HepG2 (cell line): Measurements from ENCODE around the gene TRAPPC4. TPM values are rescaled to one million over a fixed set of nuclear protein-coding genes. Genes with fewer than 3 reads are reported as not detected.

Source experiments
- ARNTL ChIP-seq: sonication (generic); formaldehyde crosslinking; IDR thresholded peaks from 2 replicates; pipeline ENCODE4 v1.4.0; 2020; ENCODE audit warnings: mild to moderate bottlenecking, missing genetic modification reagents
- CEBPG ChIP-seq: IDR thresholded peaks from 2 replicates; pipeline ENCODE4 v1.6.1; 2016
- GABPB1 ChIP-seq: IDR thresholded peaks from 2 replicates; pipeline ENCODE4 v1.6.1; 2016; ENCODE audit warnings: mild to moderate bottlenecking, missing genetic modification reagents, moderate library complexity, missing compliant biosample characterization
- GZF1 ChIP-seq: sonication (generic); formaldehyde crosslinking; IDR thresholded peaks from 2 replicates; pipeline ENCODE4 v1.5.1; 2020; ENCODE audit warnings: mild to moderate bottlenecking, missing genetic modification reagents
- MIER3 ChIP-seq: IDR thresholded peaks from 2 replicates; pipeline ENCODE4 v1.6.1; 2016; ENCODE audit warnings: missing compliant biosample characterization, borderline replicate concordance
- POLR2AphosphoS5 ChIP-seq: IDR thresholded peaks from 2 replicates; pipeline ENCODE4 v1.6.1; 2012; ENCODE audit warnings: low read depth, low read length
- SUZ12 ChIP-seq: fragments of 150-350 bp; IDR thresholded peaks from 2 replicates; pipeline ENCODE4 v1.6.1; 2014; ENCODE audit warnings: low read depth, low read length
- TFAP4 ChIP-seq: sonication (generic); IDR thresholded peaks from 2 replicates; pipeline ENCODE4 v1.6.1; 2016; ENCODE audit warnings: low read depth, borderline replicate concordance
- TP53 ChIP-seq: sonication (generic); formaldehyde crosslinking; conservative IDR thresholded peaks from 2 replicates; pipeline ENCODE4 v1.4.0; 2020; ENCODE audit warnings: missing genetic modification reagents
- ZBED4 ChIP-seq: sonication (generic); formaldehyde crosslinking; IDR thresholded peaks from 2 replicates; pipeline ENCODE4 v1.4.0; 2020; ENCODE audit warnings: missing genetic modification reagents, borderline replicate concordance
- ZBTB46 ChIP-seq: sonication (generic); formaldehyde crosslinking; IDR thresholded peaks from 2 replicates; pipeline ENCODE4 v1.4.0; 2020; ENCODE audit warnings: mild to moderate bottlenecking, missing genetic modification reagents, borderline replicate concordance
- ZNF224 ChIP-seq: sonication (generic); formaldehyde crosslinking; IDR thresholded peaks from 2 replicates; pipeline ENCODE4 v1.5.0; 2020; ENCODE audit warnings: mild to moderate bottlenecking, missing genetic modification reagents
- ZNF335 ChIP-seq: sonication (generic); formaldehyde crosslinking; IDR thresholded peaks from 2 replicates; pipeline ENCODE4 v1.4.0; 2020; ENCODE audit warnings: missing genetic modification reagents
- ZNF503 ChIP-seq: sonication (generic); formaldehyde crosslinking; IDR thresholded peaks from 2 replicates; pipeline ENCODE4 v1.4.0; 2020; ENCODE audit warnings: missing genetic modification reagents
- ZNF546 ChIP-seq: sonication (generic); formaldehyde crosslinking; conservative IDR thresholded peaks from 2 replicates; pipeline ENCODE4 v1.8.1; 2023; ENCODE audit warnings: mild to moderate bottlenecking, missing genetic modification reagents
- ZNF547 ChIP-seq: sonication (generic); formaldehyde crosslinking; IDR thresholded peaks from 2 replicates; pipeline ENCODE4 v1.5.1; 2020; ENCODE audit warnings: mild to moderate bottlenecking, missing genetic modification reagents
- ZNF674 ChIP-seq: sonication (generic); formaldehyde crosslinking; IDR thresholded peaks from 2 replicates; pipeline ENCODE4 v1.5.0; 2020; ENCODE audit warnings: low read depth, mild to moderate bottlenecking, missing genetic modification reagents
- ZNF691 ChIP-seq: sonication (generic); formaldehyde crosslinking; IDR thresholded peaks from 2 replicates; pipeline ENCODE4 v1.4.0; 2020; ENCODE audit warnings: missing genetic modification reagents, low read depth, mild to moderate bottlenecking, borderline replicate concordance
- ZNF746 ChIP-seq: sonication (generic); formaldehyde crosslinking; IDR thresholded peaks from 2 replicates; pipeline ENCODE4 v1.8.0; 2022; ENCODE audit warnings: mild to moderate bottlenecking, missing genetic modification reagents
- ZNF747 ChIP-seq: sonication (generic); formaldehyde crosslinking; IDR thresholded peaks from 2 replicates; pipeline ENCODE4 v1.8.1; 2023; ENCODE audit warnings: missing genetic modification reagents, mild to moderate bottlenecking, borderline replicate concordance
- ZNF878 ChIP-seq: sonication (generic); formaldehyde crosslinking; IDR thresholded peaks from 2 replicates; pipeline ENCODE4 v1.8.1; 2023; ENCODE audit warnings: mild to moderate bottlenecking, missing genetic modification reagents, moderate library complexity
- polyA plus RNA-seq, 8 experiments: library from polyadenylated mRNA; depleted of rRNA in 3 of 8; stranded (reverse) in 7 of 8; unstranded in 1 of 8; fragments of >200 nt; fragmentation: Illumina TruSeq in 4 of 8; extraction: Trizol in 4 of 8; gene quantifications; 2 replicates each; pipeline versions ENCODE4 v1.2.1 to v1.2.3, GENCODE V29; 2011 to 2016; ENCODE audit warnings: low read depth in 4 of 8, missing spikeins in 1 of 8, mixed read lengths in 1 of 8; ENCODE audit not compliant: insufficient read depth in 1 of 8
- total RNA-seq, 5 experiments: library from RNA; depleted of rRNA; stranded (reverse); fragments of >200 nt; fragmentation: Illumina TruSeq; extraction: Trizol; gene quantifications; 2 replicates each; pipeline ENCODE4 v1.2.3, GENCODE V29; 2016; ENCODE audit warnings: low read depth in 1 of 5

Gene TRAPPC4
- total and polyA plus RNA-seq, 2 of the 13 experiments (the other 11 are each of a cell fraction or from before 2014, with no cell fraction given), result 97.4 to 140 TPM

- peak; percentile 67; the same call in 1 of the 2 replicates for TF ChIP-seq TFAP4
- TF ChIP-seq TP53 (CRISPR knock-in tag), result no peak
- TF ChIP-seq MIER3 (CRISPR knock-in tag), result no peak
- no peak for TF ChIP-seq ZNF546 (CRISPR knock-in tag)
- TF ChIP-seq CEBPG (CRISPR knock-in tag), result 0 out of 2 replicates have a peak, but pooled peaks have one; percentile 13
- peak; percentile 92 for TF ChIP-seq GABPB1
- TF ChIP-seq SUZ12, result no peak
- TF ChIP-seq ZNF747 (CRISPR knock-in tag), result peak; percentile 56
- no peak for TF ChIP-seq ZNF547 (CRISPR knock-in tag)
- peak; percentile 76; the same call in 1 of the 2 replicates for TF ChIP-seq ZBTB46 (CRISPR knock-in tag)
- no peak for TF ChIP-seq ZNF503
- peak; percentile 70 for TF ChIP-seq POLR2AphosphoS5
- TF ChIP-seq ZNF224 (CRISPR knock-in tag), result no peak
- TF ChIP-seq ZNF746 (CRISPR knock-in tag), result no peak
- TF ChIP-seq GZF1 (CRISPR knock-in tag), result no peak; the same call in 1 of the 2 replicates
- no peak for TF ChIP-seq ZNF674 (CRISPR knock-in tag)
- TF ChIP-seq ZBED4 (CRISPR knock-in tag), result 0 out of 2 replicates have a peak, but pooled peaks have one; percentile 27
- TF ChIP-seq ZNF691 (CRISPR knock-in tag), result no peak
- 0 out of 2 replicates have a peak, but pooled peaks have one; percentile 21 for TF ChIP-seq ZNF335 (CRISPR knock-in tag)
- no peak for TF ChIP-seq ARNTL (CRISPR knock-in tag)
- TF ChIP-seq ZNF878 (CRISPR knock-in tag), result no peak
Measured at GRCh38 chr11:119057000-119057769, 38.6 kb downstream of the TRAPPC4 start, which contains the start of gene HYOU1 (continued).
